ENCODE data around the gene PTPRK. TPM values are rescaled to one million over a fixed set of nuclear protein-coding genes. Genes with fewer than 3 reads are reported as not detected.

PTPRK gene
- total and polyA plus RNA-seq, 2 donors (not counting 1 experiment from before 2014, with no cell fraction given) = 16.2 to 18.7 TPM

DNA sequence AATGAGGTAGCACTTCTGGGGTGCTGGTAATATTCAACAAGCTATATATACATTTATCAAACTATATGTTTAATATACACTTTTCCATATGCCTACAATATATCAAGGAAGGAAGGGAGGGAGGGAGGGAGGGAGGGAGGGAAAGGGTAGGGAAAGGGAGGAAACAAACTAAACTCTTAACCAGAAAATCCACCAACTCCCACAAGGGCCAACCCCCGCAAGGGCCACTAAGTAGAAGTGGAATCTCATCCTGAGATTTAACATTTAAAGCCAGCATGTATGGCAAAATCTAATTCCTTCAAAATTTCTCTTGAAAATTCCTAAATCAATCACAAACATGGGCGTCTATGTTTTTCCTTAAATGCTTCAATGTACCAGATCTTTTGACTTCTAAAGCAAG is 320.9 kb downstream of the PTPRK start:
- H3K4me2 ChIP-seq (replicated peaks; ENCODE audit: low read depth, low read length, poor library complexity, severe bottlenecking) = no peak overlapping the region

DNA sequence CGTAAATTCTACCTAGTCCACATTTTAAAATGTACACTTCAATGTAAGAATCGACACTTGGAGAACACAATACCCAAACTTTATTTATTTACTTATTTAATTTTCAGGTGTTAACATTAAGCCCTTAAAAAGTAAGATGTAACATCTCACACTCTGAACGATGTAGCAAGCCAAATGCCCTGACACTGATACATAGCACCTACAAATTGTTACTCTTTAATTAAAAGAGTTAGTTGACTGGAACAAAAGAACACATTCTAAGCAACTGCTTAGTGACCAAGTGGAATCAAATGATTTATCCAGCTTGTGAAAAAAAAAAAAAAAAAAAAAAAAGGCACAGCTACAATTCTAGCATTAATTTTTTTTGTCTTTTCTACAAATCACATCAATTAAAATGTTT is 327.4 kb downstream of the PTPRK start:
- no peak for DNase-seq
- Mint-ChIP-seq H3K9me3 (ENCODE audit: insufficient read depth) (no peaks in the 10 kb centered on the region), H3K27me3 (no peaks in the 10 kb centered on the region), H3K4me3 (no peak overlapping the region), H3K27ac (no peak overlapping the region), H3K4me1 (no peaks in the 10 kb centered on the region)
- no peak overlapping the region for H3K9ac ChIP-seq (ENCODE audit: low read length)
- H3K4me1 ChIP-seq (ENCODE audit: control insufficient read depth in 2 of 2, insufficient read depth in 2 of 2, low read length in 2 of 2) = no peaks in the 10 kb centered on the region
- no peak overlapping the region for H2AFZ ChIP-seq (ENCODE audit: insufficient read depth, low read depth, low read length, poor library complexity, severe bottlenecking)
- no CpG with 5 or more reads among the region's 3 CpGs for WGBS (ENCODE audit: insufficient coverage)
- H3K79me2 ChIP-seq (ENCODE audit: control insufficient read depth, insufficient read depth, low read length) = peaks cover 30% of the 10 kb centered on the region
- ChIA-PET CTCF (no interaction called here), POLR2A (no interaction called here)
- no peak overlapping the region for H3K4me2 ChIP-seq (replicated peaks; ENCODE audit: low read depth, low read length, poor library complexity, severe bottlenecking)
- H3K27me3 ChIP-seq (replicated peaks in 1 of 4; ENCODE audit: control extremely low read depth in 1 of 4, control insufficient read depth in 3 of 4, insufficient read depth in 4 of 4, low read length in 3 of 4) = no peaks in the 10 kb centered on the region
- no peaks in the 10 kb centered on the region for H3K36me3 ChIP-seq (replicated peaks in 1 of 2; ENCODE audit: control extremely low read depth in 1 of 2, control insufficient read depth in 1 of 2, extremely low read depth in 1 of 2, insufficient read depth in 2 of 2, low read length in 1 of 2)
- intact Hi-C loops (cut with micrococcal nuclease) = no loop called here
- no peak overlapping the region for H3K4me3 ChIP-seq (ENCODE audit: control extremely low read depth in 1 of 5, extremely low read depth in 1 of 5, insufficient read depth in 1 of 5, low read depth in 2 of 5, low read length in 4 of 5)
- H3K27ac ChIP-seq (ENCODE audit: low read length in 2 of 2) = no peak overlapping the region
- no peak for ATAC-seq (ENCODE audit: low read depth)
- H4K20me1 ChIP-seq (ENCODE audit: control insufficient read depth, insufficient read depth, low read length, poor library complexity, severe bottlenecking) = peaks cover under 1% of the 10 kb centered on the region
- H3K9me3 ChIP-seq (ENCODE audit: control extremely low read depth in 1 of 3, control insufficient read depth in 2 of 3, insufficient read depth in 1 of 3, low read length in 2 of 3) = no peaks in the 10 kb centered on the region
- TF ChIP-seq, protein P1, sequence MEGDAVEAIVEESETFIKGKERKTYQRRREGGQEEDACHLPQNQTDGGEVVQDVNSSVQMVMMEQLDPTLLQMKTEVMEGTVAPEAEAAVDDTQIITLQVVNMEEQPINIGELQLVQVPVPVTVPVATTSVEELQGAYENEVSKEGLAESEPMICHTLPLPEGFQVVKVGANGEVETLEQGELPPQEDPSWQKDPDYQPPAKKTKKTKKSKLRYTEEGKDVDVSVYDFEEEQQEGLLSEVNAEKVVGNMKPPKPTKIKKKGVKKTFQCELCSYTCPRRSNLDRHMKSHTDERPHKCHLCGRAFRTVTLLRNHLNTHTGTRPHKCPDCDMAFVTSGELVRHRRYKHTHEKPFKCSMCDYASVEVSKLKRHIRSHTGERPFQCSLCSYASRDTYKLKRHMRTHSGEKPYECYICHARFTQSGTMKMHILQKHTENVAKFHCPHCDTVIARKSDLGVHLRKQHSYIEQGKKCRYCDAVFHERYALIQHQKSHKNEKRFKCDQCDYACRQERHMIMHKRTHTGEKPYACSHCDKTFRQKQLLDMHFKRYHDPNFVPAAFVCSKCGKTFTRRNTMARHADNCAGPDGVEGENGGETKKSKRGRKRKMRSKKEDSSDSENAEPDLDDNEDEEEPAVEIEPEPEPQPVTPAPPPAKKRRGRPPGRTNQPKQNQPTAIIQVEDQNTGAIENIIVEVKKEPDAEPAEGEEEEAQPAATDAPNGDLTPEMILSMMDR (IDR thresholded peaks at IDR 0.05) = no peak
- no peak for TF ChIP-seq EZH2 (IDR thresholded peaks at IDR 0.05; ENCODE audit: borderline replicate concordance, insufficient read depth, low read depth, low read length, poor library complexity, severe bottlenecking)

More for the DNA sequence above, 320.9 kb downstream of the PTPRK start:
- no peaks in the 10 kb centered on the region for H3K36me3 ChIP-seq (replicated peaks in 1 of 2; ENCODE audit: control extremely low read depth in 1 of 2, control insufficient read depth in 1 of 2, extremely low read depth in 1 of 2, insufficient read depth in 2 of 2, low read length in 1 of 2)
- ChIA-PET CTCF (no interaction called here), POLR2A (no interaction called here)
- ATAC-seq (ENCODE audit: low read depth) (no peak), DNase-seq (no peak)
- no peaks in the 10 kb centered on the region for H3K9me3 ChIP-seq (ENCODE audit: control extremely low read depth in 1 of 3, control insufficient read depth in 2 of 3, insufficient read depth in 1 of 3, low read length in 2 of 3)
- H3K27me3 ChIP-seq (replicated peaks in 1 of 4; ENCODE audit: control extremely low read depth in 1 of 4, control insufficient read depth in 3 of 4, insufficient read depth in 4 of 4, low read length in 3 of 4) = no peaks in the 10 kb centered on the region
- 100% methylated on average over 2 of the region's 2 CpGs for WGBS (ENCODE audit: insufficient coverage)
- peaks cover 41% of the 10 kb centered on the region for H3K79me2 ChIP-seq (ENCODE audit: control insufficient read depth, insufficient read depth, low read length)
- no peak overlapping the region for H3K27ac ChIP-seq (ENCODE audit: low read length in 2 of 2)
- intact Hi-C loops (cut with micrococcal nuclease) = no loop called here
- no peak overlapping the region for H3K27ac Mint-ChIP-seq
- H3K9ac ChIP-seq (ENCODE audit: low read length) = no peak overlapping the region
- H3K4me1 Mint-ChIP-seq = peaks cover 18% of the 10 kb centered on the region
- H3K9me3 Mint-ChIP-seq (ENCODE audit: insufficient read depth) = no peaks in the 10 kb centered on the region
- no peaks in the 10 kb centered on the region for H3K4me1 ChIP-seq (ENCODE audit: control insufficient read depth in 2 of 2, insufficient read depth in 2 of 2, low read length in 2 of 2)
- TF ChIP-seq, protein P1 (IDR thresholded peaks at IDR 0.05) = no peak
- no peak for TF ChIP-seq EZH2 (IDR thresholded peaks at IDR 0.05; ENCODE audit: borderline replicate concordance, insufficient read depth, low read depth, low read length, poor library complexity, severe bottlenecking)
- H3K4me3 ChIP-seq (ENCODE audit: control extremely low read depth in 1 of 5, extremely low read depth in 1 of 5, insufficient read depth in 1 of 5, low read depth in 2 of 5, low read length in 4 of 5) = no peak overlapping the region
- peaks cover 17% of the 10 kb centered on the region for H4K20me1 ChIP-seq (ENCODE audit: control insufficient read depth, insufficient read depth, low read length, poor library complexity, severe bottlenecking)
- no peak overlapping the region for H2AFZ ChIP-seq (ENCODE audit: insufficient read depth, low read depth, low read length, poor library complexity, severe bottlenecking)
- H3K27me3 Mint-ChIP-seq = no peaks in the 10 kb centered on the region
- H3K4me3 Mint-ChIP-seq = no peak overlapping the region
